LHCN-M2 (cell line): ENCODE results near the gene POLD2. TPM values are rescaled to one million over a fixed set of nuclear protein-coding genes. Genes with fewer than 3 reads are reported as not detected.
A peak's percentile ranks its signal among the peaks of the same experiment; 100 is the strongest.

ENCODE experiments used
- DNase-seq: peaks from one replicate; pipeline ENCODE4 v3.0.0-alpha.2; 2012; ENCODE audit warnings: low read depth
- total RNA-seq: library from RNA; depleted of rRNA; stranded (reverse); fragments of >200 nt; gene quantifications from 2 replicates; pipeline ENCODE4 v1.2.3, GENCODE V29; 2014; rRNA removed

The POLD2 gene
- total RNA-seq, 1 experiment from 2014 or later, result 193 TPM

- peak; percentile 37 for DNase-seq
Observed at GRCh38 chr7:44065431-44066110, 57.8 kb downstream of the POLD2 start, which contains the start of gene PGAM2. TSS of gene PGAM2 (minus strand) at chr7:44065567. CDS start at chr7:44065529, 38 bp downstream.

GRCh38 chr7:44064791-44065430, 58.4 kb downstream of the POLD2 start:
- DNase-seq, result no peak

Other genes with a start within 250 kb of the POLD2 start
- gene URGCP, start 217.0 kb downstream of the POLD2 start, total RNA-seq, result 30.8 and 32.0 TPM in 2 replicates
- gene UBE2D4, start 197.1 kb downstream of the POLD2 start, total RNA-seq, result 16.2 and 22.2 TPM in 2 replicates
- gene SPDYE1, start 125.7 kb downstream of the POLD2 start, total RNA-seq, result not detected in 2 replicates
- 226 and 271 TPM in 2 replicates for gene DBNL, start 78.8 kb downstream of the POLD2 start, total RNA-seq
- not detected in 2 replicates for gene PGAM2, start 58.0 kb downstream of the POLD2 start, total RNA-seq
- 18.4 and 19.4 TPM in 2 replicates for gene POLM, start 41.0 kb downstream of the POLD2 start, total RNA-seq
- gene AEBP1, start 19.2 kb downstream of the POLD2 start, total RNA-seq, result not detected in 2 replicates
- not detected in 2 replicates for gene MYL7, start 17.8 kb upstream of the POLD2 start, total RNA-seq
- not detected in 2 replicates for gene GCK, start 65.9 kb upstream of the POLD2 start, total RNA-seq
- gene YKT6, start 77.4 kb upstream of the POLD2 start, total RNA-seq, result 136 TPM in 2 replicates
- 0.06 TPM in 2 replicates for gene CAMK2B, start 202.0 kb upstream of the POLD2 start, total RNA-seq